Measurements from ENCODE around the gene TTC34.

TTC34 gene

DNA sequence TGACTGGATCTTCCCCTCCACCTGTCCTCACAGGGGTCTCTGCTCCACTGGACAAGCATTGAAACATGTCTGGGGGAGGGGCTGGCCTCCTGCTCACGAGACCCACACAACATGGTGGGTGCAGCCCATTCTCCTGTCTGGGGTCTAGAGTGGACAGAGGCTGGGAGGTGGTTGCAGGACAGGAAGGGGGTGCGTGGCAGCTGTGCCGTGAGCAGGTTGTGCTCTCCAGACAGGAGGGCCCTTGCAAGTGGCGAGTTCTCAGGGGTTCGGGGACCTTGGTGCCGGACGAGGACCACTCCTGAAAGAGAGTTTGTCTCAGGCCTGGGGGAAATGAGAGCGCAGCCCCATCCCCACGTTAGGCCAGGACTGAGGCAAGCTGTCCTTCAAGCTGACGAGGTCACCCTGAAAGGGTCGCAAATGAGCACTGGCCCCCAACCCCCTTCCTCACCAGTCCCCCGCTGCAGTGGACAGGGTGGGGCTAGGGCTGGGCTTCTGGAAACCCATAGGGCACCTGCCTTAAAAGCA lies 21.2 kb upstream of the TTC34 start:
- TF ChIP-seq, protein P1, sequence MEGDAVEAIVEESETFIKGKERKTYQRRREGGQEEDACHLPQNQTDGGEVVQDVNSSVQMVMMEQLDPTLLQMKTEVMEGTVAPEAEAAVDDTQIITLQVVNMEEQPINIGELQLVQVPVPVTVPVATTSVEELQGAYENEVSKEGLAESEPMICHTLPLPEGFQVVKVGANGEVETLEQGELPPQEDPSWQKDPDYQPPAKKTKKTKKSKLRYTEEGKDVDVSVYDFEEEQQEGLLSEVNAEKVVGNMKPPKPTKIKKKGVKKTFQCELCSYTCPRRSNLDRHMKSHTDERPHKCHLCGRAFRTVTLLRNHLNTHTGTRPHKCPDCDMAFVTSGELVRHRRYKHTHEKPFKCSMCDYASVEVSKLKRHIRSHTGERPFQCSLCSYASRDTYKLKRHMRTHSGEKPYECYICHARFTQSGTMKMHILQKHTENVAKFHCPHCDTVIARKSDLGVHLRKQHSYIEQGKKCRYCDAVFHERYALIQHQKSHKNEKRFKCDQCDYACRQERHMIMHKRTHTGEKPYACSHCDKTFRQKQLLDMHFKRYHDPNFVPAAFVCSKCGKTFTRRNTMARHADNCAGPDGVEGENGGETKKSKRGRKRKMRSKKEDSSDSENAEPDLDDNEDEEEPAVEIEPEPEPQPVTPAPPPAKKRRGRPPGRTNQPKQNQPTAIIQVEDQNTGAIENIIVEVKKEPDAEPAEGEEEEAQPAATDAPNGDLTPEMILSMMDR (IDR thresholded peaks at IDR 0.05; ENCODE audit: extremely low read depth, insufficient read depth, missing control alignments) = no peak

DNA sequence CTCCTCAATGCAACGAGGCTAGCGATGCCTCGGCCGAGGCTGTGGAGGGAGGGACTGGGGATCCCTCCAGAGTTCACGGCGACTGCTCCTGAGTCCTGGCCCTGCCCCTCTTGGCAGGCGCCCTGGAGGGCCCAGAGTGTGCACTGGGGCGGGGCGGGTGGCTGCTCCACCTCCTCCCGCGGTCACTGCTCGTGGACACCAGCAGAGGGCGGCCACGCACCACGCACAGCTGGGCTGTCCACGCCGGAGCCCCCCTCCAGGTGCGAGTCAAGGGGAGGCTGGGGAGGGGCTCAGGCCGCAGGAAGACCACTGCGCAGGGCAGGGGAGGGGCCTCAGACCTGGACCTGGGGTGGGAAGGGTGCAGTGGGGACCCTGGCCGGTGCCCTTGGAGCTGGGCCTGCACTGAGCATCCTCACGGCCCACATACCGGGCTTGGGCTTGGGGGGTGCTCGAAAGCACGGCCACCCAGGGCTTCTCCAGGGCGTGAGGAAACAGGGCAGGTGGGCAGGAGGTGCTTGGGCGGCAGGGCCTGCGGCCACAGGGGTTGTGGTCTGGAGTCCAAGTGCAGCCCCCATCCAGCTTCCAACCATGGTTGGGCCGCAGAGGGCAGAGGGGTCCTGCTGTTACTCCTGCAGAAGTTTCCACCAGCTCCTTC lies 20.6 kb upstream of the TTC34 start:
- in situ Hi-C loops (cut with MboI; ENCODE audit: low pct_unique_long_range_greater_than_20kb, low sequenced_read_pairs, unreplicated experiment) = no loop called here
- DNase-seq (ENCODE audit: low spot score) = no peak
- TF ChIP-seq, protein P1 (IDR thresholded peaks at IDR 0.05; ENCODE audit: extremely low read depth, insufficient read depth, missing control alignments) = peak; percentile 12

More for the DNA sequence above, 21.2 kb upstream of the TTC34 start:
- DNase-seq (ENCODE audit: low spot score) = no peak
- in situ Hi-C loops (cut with MboI; ENCODE audit: low pct_unique_long_range_greater_than_20kb, low sequenced_read_pairs, unreplicated experiment) = no loop called here

DNA sequence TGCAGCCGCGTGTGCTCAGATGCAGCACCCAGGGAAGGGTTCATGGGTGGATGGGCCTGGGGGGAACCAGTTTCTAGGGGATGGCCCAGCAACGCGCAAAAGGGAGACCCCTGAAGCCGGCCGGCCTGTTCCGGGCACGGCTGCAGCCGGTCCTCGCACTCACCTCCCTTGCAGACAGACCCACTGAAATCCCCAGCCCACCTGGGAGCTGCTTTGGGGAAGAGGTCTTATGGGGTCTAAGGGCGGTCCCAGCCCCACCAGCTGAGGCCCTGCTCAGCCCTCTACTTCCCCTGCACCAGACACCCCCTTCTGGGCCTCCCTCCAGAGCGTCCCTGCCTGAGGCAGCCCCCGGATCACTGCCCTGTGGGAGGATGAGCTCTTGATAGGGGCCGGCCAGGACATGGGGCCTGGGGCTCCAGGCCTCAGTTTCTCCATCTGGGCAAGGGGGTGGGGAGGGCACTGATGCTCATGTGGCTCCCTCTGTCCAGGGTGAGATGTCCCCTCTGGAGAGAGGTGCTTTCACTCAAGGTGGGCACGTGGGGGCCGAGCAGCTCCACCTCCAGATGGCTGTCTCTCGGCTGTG lies 20.0 kb upstream of the TTC34 start:
- no peak for DNase-seq (ENCODE audit: low spot score)
- TF ChIP-seq, protein P1 (IDR thresholded peaks at IDR 0.05; ENCODE audit: extremely low read depth, insufficient read depth, missing control alignments) = no peak
- in situ Hi-C loops (cut with MboI; ENCODE audit: low pct_unique_long_range_greater_than_20kb, low sequenced_read_pairs, unreplicated experiment) = no loop called here

DNA sequence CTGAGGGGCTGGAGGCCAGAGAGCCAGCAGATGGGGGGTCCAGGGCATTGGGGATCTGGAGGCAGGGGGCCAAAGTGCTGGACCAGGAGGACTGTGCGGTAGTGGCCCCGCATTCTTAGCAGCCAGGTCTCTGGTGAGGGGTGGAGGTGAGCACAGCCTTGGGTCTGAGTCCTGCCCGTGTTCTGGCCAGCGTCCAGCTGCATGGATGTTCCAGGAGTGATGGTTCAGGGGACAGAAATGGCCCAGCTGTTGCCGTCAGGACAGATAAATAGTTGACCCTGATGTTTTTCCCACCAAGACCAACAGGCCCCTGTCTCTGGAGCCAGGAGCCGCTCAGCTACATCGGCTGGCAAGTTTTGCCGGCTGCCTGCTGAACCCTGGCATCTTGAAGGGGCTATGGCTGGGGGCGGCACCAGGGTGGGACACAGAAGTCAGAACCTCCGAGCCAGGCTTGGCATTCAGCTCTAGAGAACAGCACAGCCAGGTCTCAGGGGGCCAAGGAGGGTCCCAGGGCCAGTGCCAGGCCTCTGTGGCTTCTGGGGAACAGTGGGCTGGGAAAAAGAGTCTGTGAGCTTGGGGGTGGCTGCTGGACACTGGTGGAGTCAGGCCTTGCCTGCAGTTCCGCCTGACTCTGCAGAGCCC lies 19.4 kb upstream of the TTC34 start:
- in situ Hi-C loops (cut with MboI; ENCODE audit: low pct_unique_long_range_greater_than_20kb, low sequenced_read_pairs, unreplicated experiment) = no loop called here
- no peak for DNase-seq (ENCODE audit: low spot score)
- TF ChIP-seq, protein P1 (IDR thresholded peaks at IDR 0.05; ENCODE audit: extremely low read depth, insufficient read depth, missing control alignments) = no peak

DNA sequence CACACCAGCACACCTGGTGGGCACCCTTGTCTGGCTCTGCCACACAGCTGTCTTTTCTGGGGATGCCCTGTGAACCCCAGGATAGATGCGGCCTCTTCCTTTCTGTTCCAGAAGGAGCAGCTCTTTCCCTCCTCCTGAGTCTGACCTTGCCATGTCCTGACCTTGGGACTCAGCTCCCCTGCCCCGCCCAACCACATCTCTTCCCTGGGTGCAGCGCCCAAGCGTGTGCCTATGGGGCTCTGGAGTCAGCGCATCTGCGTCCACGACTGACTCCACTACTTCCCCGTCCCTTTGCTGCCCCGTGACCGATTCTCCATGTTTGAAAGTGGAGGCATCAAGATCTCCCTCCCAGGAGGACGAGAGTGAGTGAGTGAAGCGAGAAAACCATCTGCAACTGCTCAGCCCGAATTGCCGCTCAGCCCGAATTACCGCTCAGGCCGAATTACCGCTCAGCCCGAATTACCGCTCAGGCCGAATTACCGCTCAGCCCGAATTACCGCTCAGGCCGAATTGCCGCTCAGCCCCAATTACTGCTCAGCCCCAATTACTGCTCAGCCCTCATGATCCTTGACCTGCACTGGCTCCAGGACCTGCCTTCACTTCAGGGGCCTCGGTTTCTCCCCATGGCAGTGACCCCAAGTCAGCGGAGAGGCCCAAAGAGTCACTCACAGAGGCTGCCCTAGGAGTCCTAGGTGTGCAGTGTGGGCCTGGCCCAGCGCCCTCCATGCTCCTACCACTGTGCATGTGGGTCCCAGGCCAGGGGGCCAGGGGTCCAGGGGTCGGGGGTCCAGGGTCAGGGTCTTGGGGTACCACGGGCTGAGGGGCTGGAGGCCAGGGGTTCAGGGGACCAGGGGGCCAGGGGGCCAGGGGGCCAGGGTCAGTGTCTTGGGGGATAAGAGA lies 18.6 kb upstream of the TTC34 start:
- in situ Hi-C loops (cut with MboI; ENCODE audit: low pct_unique_long_range_greater_than_20kb, low sequenced_read_pairs, unreplicated experiment) = no loop called here
- no peak for DNase-seq (ENCODE audit: low spot score)
- TF ChIP-seq, protein P1 (IDR thresholded peaks at IDR 0.05; ENCODE audit: extremely low read depth, insufficient read depth, missing control alignments) = no peak

DNA sequence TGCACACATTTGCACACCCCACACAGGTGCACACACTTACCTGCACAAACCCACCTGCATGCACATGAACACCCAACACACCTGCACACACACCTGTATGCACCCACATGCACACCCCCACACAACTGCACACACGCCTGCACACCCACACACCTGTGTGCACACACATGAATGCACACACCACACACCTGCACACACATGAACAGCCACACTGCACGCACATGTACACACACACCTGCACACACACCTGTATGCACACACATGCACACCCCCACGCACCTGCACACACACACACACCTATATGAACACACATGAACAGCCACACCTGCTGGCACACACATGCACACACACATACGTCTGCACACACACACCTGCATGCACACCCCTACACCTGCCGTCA lies 17.9 kb upstream of the TTC34 start:
- in situ Hi-C loops (cut with MboI; ENCODE audit: low pct_unique_long_range_greater_than_20kb, low sequenced_read_pairs, unreplicated experiment) = no loop called here
- TF ChIP-seq, protein P1 (IDR thresholded peaks at IDR 0.05; ENCODE audit: extremely low read depth, insufficient read depth, missing control alignments) = no peak
- DNase-seq (ENCODE audit: low spot score) = no peak

All from GM13977 (cell line).